Kidney epithelial cell (primary cell): ENCODE data around the gene CUX1. TPM values are rescaled to one million over a fixed set of nuclear protein-coding genes. Genes with fewer than 3 reads are reported as not detected.
"Not testable (repeated sequence)": the region's sequence is repeated elsewhere in the genome, so short reads cannot be mapped to it uniquely, and the experiment has no call there.

ENCODE experiments used
- DNase-seq: peaks from one replicate; pipeline ENCODE4 v3.0.0-alpha.2; 2010; ENCODE audit warnings: low read depth
- H3K27me3 ChIP-seq: 2 replicates; pipeline ENCODE4 v1.6.0; 2011; ENCODE audit warnings: low read length; ENCODE audit not compliant: control insufficient read depth, insufficient read depth
- H3K36me3 ChIP-seq: 2 replicates; pipeline ENCODE4 v1.5.1; 2011; ENCODE audit warnings: low read length; ENCODE audit not compliant: control insufficient read depth, insufficient read depth
- H3K4me3 ChIP-seq: 2 replicates; pipeline ENCODE4 v1.5.1; 2011; ENCODE audit warnings: low read depth, mild to moderate bottlenecking, control low read depth, low read length
- total RNA-seq: library from RNA; depleted of rRNA; stranded (reverse); fragments of >200 nt; gene quantifications from 2 replicates; pipeline ENCODE4 v1.2.3, GENCODE V29; 2015
- TF ChIP-seq, protein P1 (sequence below): IDR thresholded peaks from 2 replicates; pipeline ENCODE4 v1.5.1; 2011; ENCODE audit warnings: mild to moderate bottlenecking, moderate library complexity, low read length, control low read depth, inconsistent platforms; ENCODE audit not compliant: insufficient read depth, poor library complexity, severe bottlenecking

Gene CUX1
- total RNA-seq, 1 donor from 2014 or later: 56.7 TPM

DNA sequence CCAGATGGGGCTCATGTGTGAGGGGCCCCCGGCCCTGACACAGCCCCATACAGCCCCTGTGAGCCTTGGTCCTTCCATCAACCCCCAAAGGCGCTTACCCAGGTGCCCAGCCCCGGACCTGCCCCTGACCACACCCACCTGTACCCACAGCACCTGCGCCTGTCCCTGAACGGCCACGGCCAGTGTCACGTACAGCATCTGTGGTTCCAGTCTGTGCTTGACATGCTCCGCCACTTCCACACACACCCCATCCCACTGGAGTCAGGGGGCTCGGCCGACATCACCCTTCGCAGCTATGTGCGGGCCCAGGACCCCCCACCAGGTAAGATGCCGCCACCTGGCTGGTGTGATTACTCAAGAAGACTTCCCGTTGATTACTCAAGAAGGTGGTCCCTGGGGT, 502.8 kb downstream of the CUX1 start:
- Histone ChIP-seq H3K27me3 (peaks cover 3% of the 10 kb centered on the region), H3K4me3 (no peak overlapping the region), H3K36me3 (no peaks in the 10 kb centered on the region)
- TF ChIP-seq, protein P1, sequence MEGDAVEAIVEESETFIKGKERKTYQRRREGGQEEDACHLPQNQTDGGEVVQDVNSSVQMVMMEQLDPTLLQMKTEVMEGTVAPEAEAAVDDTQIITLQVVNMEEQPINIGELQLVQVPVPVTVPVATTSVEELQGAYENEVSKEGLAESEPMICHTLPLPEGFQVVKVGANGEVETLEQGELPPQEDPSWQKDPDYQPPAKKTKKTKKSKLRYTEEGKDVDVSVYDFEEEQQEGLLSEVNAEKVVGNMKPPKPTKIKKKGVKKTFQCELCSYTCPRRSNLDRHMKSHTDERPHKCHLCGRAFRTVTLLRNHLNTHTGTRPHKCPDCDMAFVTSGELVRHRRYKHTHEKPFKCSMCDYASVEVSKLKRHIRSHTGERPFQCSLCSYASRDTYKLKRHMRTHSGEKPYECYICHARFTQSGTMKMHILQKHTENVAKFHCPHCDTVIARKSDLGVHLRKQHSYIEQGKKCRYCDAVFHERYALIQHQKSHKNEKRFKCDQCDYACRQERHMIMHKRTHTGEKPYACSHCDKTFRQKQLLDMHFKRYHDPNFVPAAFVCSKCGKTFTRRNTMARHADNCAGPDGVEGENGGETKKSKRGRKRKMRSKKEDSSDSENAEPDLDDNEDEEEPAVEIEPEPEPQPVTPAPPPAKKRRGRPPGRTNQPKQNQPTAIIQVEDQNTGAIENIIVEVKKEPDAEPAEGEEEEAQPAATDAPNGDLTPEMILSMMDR: no peak
- DNase-seq: no peak

DNA sequence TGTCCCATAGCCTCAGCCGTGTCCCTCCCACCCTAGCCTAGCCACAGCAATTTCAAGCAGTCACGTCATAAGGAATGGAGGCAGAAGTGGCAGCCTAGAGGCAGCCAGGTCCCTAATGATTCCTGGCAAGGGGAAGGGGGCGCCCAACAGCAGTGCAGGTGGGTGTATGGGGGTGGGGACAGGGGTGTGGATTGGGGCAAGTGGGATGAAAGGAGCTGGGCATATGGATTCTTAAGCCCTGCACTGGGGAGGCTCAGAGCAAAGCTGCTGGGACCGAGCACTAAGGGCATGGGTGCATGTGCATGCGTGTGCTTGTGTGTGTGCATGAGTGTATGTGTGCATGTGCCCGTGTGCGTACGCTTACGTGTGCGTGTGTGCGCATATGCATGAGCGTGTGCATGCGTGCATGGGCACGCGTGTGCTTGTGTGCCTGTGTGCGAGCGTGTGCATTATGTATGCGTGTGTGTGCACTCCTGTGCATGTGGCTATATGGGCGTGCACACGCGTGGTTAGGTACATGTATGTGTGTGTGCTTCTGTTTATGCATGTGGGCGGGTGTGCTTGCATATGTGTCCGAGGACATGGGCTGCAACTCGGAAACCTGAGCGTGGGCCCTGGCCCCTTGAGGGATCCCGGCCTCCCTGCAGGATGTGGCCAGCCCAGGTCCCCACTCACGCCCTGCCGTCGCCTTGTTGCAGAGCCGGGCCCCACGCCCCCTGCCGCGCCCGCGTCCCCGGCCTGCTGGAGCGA, 503.4 kb downstream of the CUX1 start:
- Histone ChIP-seq H3K27me3 (peaks cover 3% of the 10 kb centered on the region), H3K4me3 (no peak overlapping the region)
- TF ChIP-seq, protein P1: no peak

GRCh38 chr7:102321351-102322201, 504.1 kb downstream of the CUX1 start:
- no peak for DNase-seq
- Histone ChIP-seq H3K36me3 (no peaks in the 10 kb centered on the region), H3K4me3 (no peak overlapping the region), H3K27me3 (peaks cover 3% of the 10 kb centered on the region)
- TF ChIP-seq, protein P1: no peak

More for the DNA sequence above, 503.4 kb downstream of the CUX1 start:
- no peaks in the 10 kb centered on the region for H3K36me3 ChIP-seq
- DNase-seq: no peak

GRCh38 chr7:102322202-102322715, 504.8 kb downstream of the CUX1 start:
- Histone ChIP-seq H3K27me3 (peaks cover 3% of the 10 kb centered on the region), H3K4me3 (no peak overlapping the region), H3K36me3 (no peaks in the 10 kb centered on the region)
- no peak for DNase-seq
- TF ChIP-seq, protein P1: no peak

- no peak for DNase-seq
- TF ChIP-seq, protein P1: no peak
- H3K27me3 ChIP-seq: peaks cover 3% of the 10 kb centered on the region
- H3K36me3 ChIP-seq: no peaks in the 10 kb centered on the region
- no peak overlapping the region for H3K4me3 ChIP-seq
Observed at GRCh38 chr7:102323914-102324195, 506.4 kb downstream of the CUX1 start.

DNA sequence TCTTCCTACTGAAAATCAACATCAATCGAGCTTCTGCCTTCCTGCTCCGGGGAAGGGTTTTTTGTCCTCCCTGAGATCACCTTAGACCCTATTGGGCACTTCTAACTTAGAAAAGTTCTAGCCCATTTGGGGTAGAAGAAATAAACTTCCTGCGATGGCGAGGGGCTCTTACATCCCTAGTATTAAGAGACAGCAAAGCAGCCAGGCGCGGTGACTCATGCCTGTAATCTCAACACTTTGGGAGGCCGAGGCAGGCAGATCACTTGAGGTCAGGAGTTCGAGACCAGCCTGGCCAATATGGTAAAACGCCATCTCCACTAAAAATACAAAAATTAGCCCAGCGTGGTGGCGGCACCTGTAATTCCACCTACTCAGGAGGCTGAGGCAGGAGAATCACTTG, 507.7 kb downstream of the CUX1 start:
- H3K27me3 ChIP-seq, H3K4me3 ChIP-seq, H3K36me3 ChIP-seq, DNase-seq: not testable (repeated sequence)
